ENCODE measurements around the gene YPEL1. TPM values are rescaled to one million over a fixed set of nuclear protein-coding genes. Genes with fewer than 3 reads are reported as not detected.

YPEL1 gene
- total and polyA plus RNA-seq, 2 of the 8 experiments (the other 6 are each of a cell fraction or from before 2014, with no cell fraction given) = 6.0 to 6.7 TPM

- no peak overlapping the region for H3K4ac ChIP-seq (replicated peaks; ENCODE audit: insufficient read length, low read depth, low read length)
- H3K79me1 ChIP-seq (ENCODE audit: low read depth, low read length) = peaks cover 5% of the 10 kb centered on the region; the same call in 1 of the 2 replicates
- no peak overlapping the region for H3K4me2 ChIP-seq (ENCODE audit: insufficient read depth in 1 of 2, low read depth in 2 of 2, low read length in 2 of 2)
- H2BK120ac ChIP-seq (replicated peaks; ENCODE audit: low read depth, low read length) = no peak overlapping the region
- peaks cover 0 to 9% (median 5%) of the 10 kb centered on the region in 4 experiments; a peak in 4 of 8 replicates for H3K36me3 ChIP-seq (ENCODE audit: control insufficient read depth in 2 of 4, insufficient read depth in 4 of 4, low read length in 3 of 4)
- no peak overlapping the region for H3K18ac ChIP-seq (ENCODE audit: extremely low read depth, low read length)
- POLR2A ChIA-PET (ENCODE audit: partially characterized antibody) = no interaction called here
- FAIRE-seq = no peak
- no peak overlapping the region for H3K23ac ChIP-seq (ENCODE audit: insufficient read length)
- no peaks in the 10 kb centered on the region for H3K4me1 ChIP-seq (replicated peaks in 1 of 4; ENCODE audit: control insufficient read depth in 3 of 4, insufficient read depth in 4 of 4, low read length in 3 of 4)
- H2BK5ac ChIP-seq (ENCODE audit: low read depth, low read length) = no peak overlapping the region
- no peak overlapping the region for H3K14ac ChIP-seq (ENCODE audit: insufficient read length)
- H2BK15ac ChIP-seq (ENCODE audit: low read length) = no peak overlapping the region
- H4K20me1 ChIP-seq (replicated peaks in 1 of 2; ENCODE audit: control insufficient read depth in 1 of 2, insufficient read depth in 2 of 2, low read length in 2 of 2) = peaks cover 0 to 2% of the 10 kb centered on the region in 2 experiments
- H3K56ac ChIP-seq (replicated peaks; ENCODE audit: insufficient read length, low read depth, low read length) = no peak overlapping the region
- CTCF ChIA-PET (ENCODE audit: partially characterized antibody) = interaction anchor here (1.4 kb wide), 1 partner anchor 66 kb away, joined by 5 read pairs; no protein-coding TSS in a partner anchor
- no peak overlapping the region for H3K9ac ChIP-seq (replicated peaks in 1 of 4; ENCODE audit: extremely low read depth in 1 of 4, low read depth in 3 of 4, low read length in 3 of 4)
- no peak overlapping the region for H2BK20ac ChIP-seq (ENCODE audit: low read length)
- H3K4me3 ChIP-seq (ENCODE audit: extremely low read depth in 1 of 4, insufficient read depth in 2 of 4, low read depth in 3 of 4, low read length in 4 of 4) = no peak overlapping the region
- H3K23me2 ChIP-seq (ENCODE audit: low read depth, low read length) = no peaks in the 10 kb centered on the region
- no peak overlapping the region for H2BK12ac ChIP-seq (ENCODE audit: low read depth, low read length)
- no peaks in the 10 kb centered on the region for H3K9me3 ChIP-seq (ENCODE audit: insufficient read depth in 2 of 2, low read depth in 1 of 2, low read length in 1 of 2)
- no peak overlapping the region for H4K91ac ChIP-seq (replicated peaks; ENCODE audit: insufficient read length, low read length)
- no peak overlapping the region for H3K27ac ChIP-seq (ENCODE audit: low read depth, low read length)
- 96% methylated on average over 2 of the region's 2 CpGs; no CpG with 5 or more reads in 1 of the 2 experiments for WGBS, 2 experiments (ENCODE audit: extremely low coverage in 1 of 2, insufficient coverage in 1 of 2, insufficient read length in 1 of 2, insufficient replicate concordance in 2 of 2, low coverage in 1 of 2, low lambda C conversion rate in 2 of 2, missing lambda C conversion rate in 1 of 2)
- no peak for DNase-seq (ENCODE audit: low read depth in 1 of 2, low spot score in 2 of 2)
- H2AK5ac ChIP-seq (ENCODE audit: low read depth, low read length) = no peak overlapping the region
- no peaks in the 10 kb centered on the region for H3K27me3 ChIP-seq (replicated peaks in 1 of 4; ENCODE audit: control insufficient read depth in 3 of 4, extremely low read depth in 1 of 4, insufficient read depth in 3 of 4, low read length in 3 of 4)
- no peak overlapping the region for H4K8ac ChIP-seq (ENCODE audit: extremely low read depth, insufficient read depth, low read length)
- H3K79me2 ChIP-seq (ENCODE audit: control insufficient read depth in 1 of 2, insufficient read depth in 2 of 2, low read length in 2 of 2) = no peaks in the 10 kb centered on the region
- H4K5ac ChIP-seq (ENCODE audit: insufficient read length, low read depth, low read length) = no peak overlapping the region
- H2AFZ ChIP-seq (ENCODE audit: low read length) = no peak overlapping the region
- no peak for TF ChIP-seq CBX5 (IDR thresholded peaks at IDR 0.05; ENCODE audit: low read depth, low read length)
- TF ChIP-seq SUZ12 (IDR thresholded peaks at IDR 0.05; ENCODE audit: low read length) = no peak
- no peak for TF ChIP-seq ATF3 (IDR thresholded peaks at IDR 0.05; ENCODE audit: insufficient read depth, low read depth, low read length)
- TF ChIP-seq SP2 (IDR thresholded peaks at IDR 0.05; ENCODE audit: low read length) = no peak
- no peak for TF ChIP-seq MAX (IDR thresholded peaks at IDR 0.05)
- TF ChIP-seq SP4 (IDR thresholded peaks at IDR 0.05; ENCODE audit: low read length) = no peak
- no peak for TF ChIP-seq SIRT6 (IDR thresholded peaks at IDR 0.05; ENCODE audit: low read length)
- no peak for TF ChIP-seq RFX5 (IDR thresholded peaks at IDR 0.05; ENCODE audit: borderline replicate concordance, low read depth, low read length)
- no peak for TF ChIP-seq MAFK (IDR thresholded peaks at IDR 0.05; ENCODE audit: low read depth, low read length)
- no peak for TF ChIP-seq RAD21 (IDR thresholded peaks at IDR 0.05 in 1 of 2, conservative IDR thresholded peaks at IDR 0.05 in 1 of 2; ENCODE audit: low read depth in 2 of 2, low read length in 2 of 2)
- no peak for TF ChIP-seq RNF2 (IDR thresholded peaks at IDR 0.05; ENCODE audit: borderline replicate concordance, low read depth, low read length, missing control alignments, poor library complexity, severe bottlenecking)
- TF ChIP-seq PHF8 (conservative IDR thresholded peaks at IDR 0.05; ENCODE audit: low read depth, low read length) = no peak
- no peak for TF ChIP-seq EGR1 (IDR thresholded peaks at IDR 0.05; ENCODE audit: borderline replicate concordance, low read depth, low read length)
These were observed 43.9 kb upstream of the YPEL1 start for GRCh38 chr22:21779444-21779843.

All from H1 (cell line).